NOMO-1 treated with dmso at 0.1 percent for 144 hours (cell line): ENCODE results near the gene PRDX1.
"Not testable (repeated sequence)": the region's sequence is repeated elsewhere in the genome, so short reads cannot be mapped to it uniquely, and the experiment has no call there.

Experiments
- DNase-seq: peaks from one replicate; lab custom pipeline; 2025; ENCODE audit not compliant: unreplicated experiment; lab: John Stamatoyannopoulos, UW

The PRDX1 gene

DNA sequence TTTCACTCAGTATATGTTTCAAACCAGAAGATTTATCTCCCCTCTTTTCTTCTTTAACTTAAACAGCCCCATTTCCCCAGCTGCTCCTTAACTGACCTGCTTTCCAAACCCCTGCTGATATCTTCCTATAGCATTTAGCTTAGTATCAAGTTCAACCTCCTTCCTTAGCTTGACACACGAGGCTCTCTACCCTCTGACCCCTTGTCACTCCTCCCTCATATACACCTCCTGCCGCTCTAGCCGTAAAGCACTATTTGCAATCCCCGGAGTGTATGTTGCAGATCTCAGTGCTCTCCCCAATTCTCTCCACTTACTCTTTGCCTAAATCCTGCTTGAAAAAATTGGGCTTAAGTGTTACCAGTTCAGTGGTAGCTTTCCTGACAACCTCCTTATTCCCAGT lies 15.2 kb upstream of the PRDX1 start:
- no peak for DNase-seq

GRCh38 chr1:45535988-45536766 lies 14.5 kb upstream of the PRDX1 start:
- no peak for DNase-seq

DNA sequence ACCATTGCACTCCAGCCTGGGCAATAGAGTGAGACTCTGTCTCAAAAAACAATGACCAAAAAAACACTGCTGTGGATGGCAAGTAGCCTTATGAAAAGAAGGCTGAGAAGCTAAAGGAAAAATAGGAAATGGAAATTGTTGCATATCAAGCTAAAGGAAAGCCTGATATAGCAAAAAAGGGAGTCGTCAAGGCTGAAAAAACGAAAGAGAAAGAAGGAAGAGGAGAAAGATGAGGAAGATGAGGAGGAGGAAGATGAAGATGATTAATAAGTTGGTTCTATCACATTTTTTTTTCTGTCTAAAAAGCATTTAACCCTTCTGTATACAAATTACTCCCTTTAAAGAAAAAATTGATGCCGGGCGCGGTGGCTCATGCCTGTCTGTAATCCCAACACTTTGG lies 10.2 kb upstream of the PRDX1 start:
- no peak for DNase-seq

GRCh38 chr1:45530632-45531135 lies 9.0 kb upstream of the PRDX1 start:
- DNase-seq = no peak

GRCh38 chr1:45526135-45526644 lies 4.5 kb upstream of the PRDX1 start:
- no peak for DNase-seq

- DNase-seq = not testable (repeated sequence)
Measured at GRCh38 chr1:45523975-45524374, 2.3 kb upstream of the PRDX1 start.

GRCh38 chr1:45523516-45523915 lies 1.8 kb upstream of the PRDX1 start:
- not testable (repeated sequence) for DNase-seq

DNA sequence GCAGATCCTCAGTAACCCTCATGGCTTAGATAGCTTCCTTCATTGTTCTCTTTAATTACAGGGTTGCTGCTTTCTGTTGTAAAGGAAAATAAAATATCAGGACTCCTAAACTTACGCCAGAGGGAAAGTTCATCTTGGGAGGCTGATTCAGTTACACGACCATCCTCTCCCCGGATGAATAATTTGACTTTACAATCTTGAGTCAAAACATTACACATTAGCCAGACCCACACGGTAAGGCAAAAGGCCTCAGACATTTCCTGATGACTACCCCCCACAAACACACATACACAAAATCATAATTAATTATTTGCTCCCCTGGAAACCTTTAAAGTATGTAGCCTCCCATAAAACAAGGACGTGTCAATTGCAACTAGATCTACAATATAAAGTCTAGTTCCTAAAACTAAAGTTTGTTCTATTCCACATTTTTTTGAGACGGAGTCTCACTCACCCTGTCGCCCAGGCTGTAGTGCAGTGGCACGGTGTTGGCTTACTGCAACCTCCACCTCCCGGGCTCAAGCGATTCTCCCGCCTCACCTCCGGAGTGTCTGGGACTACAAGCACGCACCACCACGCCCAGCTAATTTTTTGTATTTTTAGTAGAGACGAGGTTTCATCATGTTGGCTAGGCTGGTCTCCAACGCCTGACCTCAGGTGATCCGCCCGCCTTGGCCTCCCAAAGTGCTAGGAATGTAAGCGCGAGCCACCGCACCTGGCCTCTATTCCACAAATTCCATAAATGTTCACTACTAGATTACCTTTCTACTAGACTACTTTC lies 830 bp upstream of the PRDX1 start:
- DNase-seq = no peak

- not testable (repeated sequence) for DNase-seq
Measured at GRCh38 chr1:45519774-45520173, 1.9 kb downstream of the PRDX1 start.

DNA sequence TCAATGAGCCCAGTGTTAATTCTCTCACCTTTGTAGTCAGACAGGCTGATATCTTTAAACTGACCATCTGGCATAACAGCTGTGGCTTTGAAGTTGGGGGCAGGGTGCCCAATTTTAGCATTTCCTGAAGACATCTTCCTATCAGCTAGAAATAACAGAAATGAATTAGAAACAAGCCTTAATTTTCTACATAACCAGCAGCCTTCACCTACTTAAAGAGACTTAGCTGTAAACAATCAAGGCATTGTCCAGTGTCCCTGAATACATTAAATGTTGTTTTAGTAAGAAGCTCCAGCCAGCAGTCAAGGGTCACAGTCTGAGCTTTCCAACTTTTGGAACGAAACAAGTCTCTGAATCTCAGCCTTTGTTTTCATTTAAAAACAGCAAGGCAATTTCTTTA lies 2.8 kb downstream of the PRDX1 start:
- no peak for DNase-seq

DNA sequence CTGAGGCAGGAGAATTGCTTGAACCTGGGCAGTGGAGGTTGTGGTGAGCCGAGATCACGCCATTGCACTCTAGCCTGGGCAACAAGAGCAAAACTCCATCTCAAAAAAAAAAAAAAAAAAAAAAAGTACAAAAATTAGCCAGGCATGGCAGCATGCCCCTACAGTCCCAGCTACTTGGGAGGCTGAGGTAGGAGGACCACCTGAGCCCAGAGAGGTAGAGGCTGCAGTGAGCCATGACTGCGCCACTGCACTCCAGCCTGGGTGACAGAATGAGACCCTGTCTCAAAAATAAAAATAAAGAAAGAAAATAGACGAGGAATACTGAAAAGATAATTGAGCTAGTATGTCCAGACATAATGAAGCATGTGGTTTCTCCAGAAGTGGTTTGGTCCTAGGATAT lies 3.3 kb downstream of the PRDX1 start:
- DNase-seq = not testable (repeated sequence)

GRCh38 chr1:45516465-45516864 lies 5.2 kb downstream of the PRDX1 start:
- no peak for DNase-seq

GRCh38 chr1:45516036-45516435 lies 5.6 kb downstream of the PRDX1 start:
- DNase-seq = no peak

GRCh38 chr1:45513532-45514260 lies 8.0 kb downstream of the PRDX1 start:
- not testable (repeated sequence) for DNase-seq

- no peak for DNase-seq
Measured at GRCh38 chr1:45512641-45513054, 9.0 kb downstream of the PRDX1 start.

GRCh38 chr1:45510972-45511527 lies 10.6 kb downstream of the PRDX1 start:
- no peak for DNase-seq

GRCh38 chr1:45510036-45510971 lies 11.4 kb downstream of the PRDX1 start:
- DNase-seq = no peak

DNA sequence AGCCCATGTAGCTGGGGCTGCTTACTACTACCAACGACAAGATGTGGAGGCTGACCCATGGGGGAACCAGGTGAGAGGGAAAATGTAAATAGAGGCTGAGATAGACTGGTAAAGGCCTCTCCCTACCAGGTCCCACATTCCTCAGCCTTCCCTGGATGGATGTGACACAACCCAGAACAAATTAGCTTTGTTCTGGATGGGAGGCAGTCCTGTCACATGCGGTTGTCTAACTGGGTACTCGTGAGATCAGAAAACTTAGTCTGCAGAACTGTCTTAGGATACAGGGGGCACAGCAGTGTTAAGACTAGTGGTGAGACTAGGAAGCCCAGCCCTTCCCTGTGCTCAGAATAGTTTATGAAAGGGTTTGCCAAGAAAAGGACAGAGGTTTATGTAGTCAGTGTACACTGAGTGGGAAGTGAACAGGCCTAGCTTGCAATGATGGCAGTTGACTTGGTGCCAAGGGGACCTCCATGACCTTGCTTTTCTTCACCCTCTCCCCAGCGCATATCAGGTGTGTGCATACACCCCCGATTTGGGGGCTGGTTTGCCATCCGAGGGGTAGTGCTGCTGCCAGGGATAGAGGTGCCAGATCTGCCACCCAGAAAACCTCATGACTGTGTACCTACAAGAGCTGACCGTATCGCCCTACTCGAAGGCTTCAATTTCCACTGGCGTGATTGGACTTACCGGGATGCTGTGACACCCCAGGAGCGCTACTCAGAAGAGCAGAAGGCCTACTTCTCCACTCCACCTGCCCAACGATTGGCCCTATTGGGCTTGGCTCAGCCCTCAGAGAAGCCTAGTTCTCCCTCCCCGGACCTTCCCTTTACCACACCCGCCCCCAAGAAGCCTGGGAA lies 13.2 kb downstream of the PRDX1 start:
- DNase-seq = no peak

DNA sequence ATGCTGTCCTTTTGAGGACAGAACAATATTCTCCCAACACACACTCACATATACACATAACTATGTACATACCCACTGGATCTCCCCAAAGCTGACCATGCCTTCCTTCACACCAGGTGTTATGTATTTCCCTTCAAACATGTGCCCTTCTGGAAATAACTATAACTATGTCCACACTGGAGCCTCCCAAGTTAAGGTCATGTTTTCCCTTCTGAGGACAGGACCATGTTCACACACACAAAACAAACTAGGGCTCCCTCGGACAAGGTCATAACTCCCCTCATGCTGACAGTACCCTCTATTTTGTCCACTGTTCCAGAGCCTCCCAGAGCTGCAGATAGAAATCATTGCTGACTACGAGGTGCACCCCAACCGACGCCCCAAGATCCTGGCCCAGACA lies 13.8 kb downstream of the PRDX1 start:
- DNase-seq = no peak
